NCI-H524 (cell line): ENCODE results near the gene ACTG2.
"Not testable (repeated sequence)": the region's sequence is repeated elsewhere in the genome, so short reads cannot be mapped to it uniquely, and the experiment has no call there.

Source experiments
- DNase-seq, 2 experiments: peaks; one replicate each; lab custom pipeline; 2025; lab: John Stamatoyannopoulos, UW

The ACTG2 gene

DNA sequence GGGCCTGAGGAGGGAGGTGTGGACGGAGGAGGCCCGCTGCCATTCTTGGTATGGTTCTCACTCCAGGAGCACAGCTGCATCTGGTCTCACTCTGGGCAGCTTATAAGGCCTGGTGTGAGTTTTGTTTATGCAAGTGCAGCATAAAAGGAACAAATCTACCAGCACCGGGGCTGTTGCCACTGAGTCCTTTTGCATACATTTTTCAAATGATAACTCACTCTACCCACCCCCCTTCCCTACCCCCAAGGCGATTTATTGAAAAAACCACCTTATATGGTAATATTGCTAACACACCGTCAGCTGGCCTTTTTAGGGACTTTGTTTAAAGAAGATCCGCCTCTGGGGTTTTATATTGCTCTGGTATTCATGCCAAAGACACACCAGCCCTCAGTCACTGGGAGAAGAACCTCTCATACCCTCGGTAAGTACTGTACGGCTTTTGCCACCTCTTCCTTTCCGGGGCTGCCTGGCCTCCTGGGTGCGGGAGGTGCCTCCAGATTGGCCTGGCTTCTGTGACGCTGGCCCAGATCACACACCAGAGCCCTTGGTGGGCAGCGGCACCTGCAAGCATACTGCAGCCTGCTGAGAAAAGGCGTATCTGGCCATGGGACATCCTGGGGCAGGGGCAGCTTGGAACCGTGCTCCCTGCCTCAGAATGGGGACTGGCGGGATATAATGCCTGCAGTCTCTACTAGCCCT is at the start of gene ACTG2:
Gene ACTG2, plus strand, starts transcription at position 378 of the 699 bp plus-strand sequence. CDS start 8,304 bp downstream, outside the sequence.
- no peak for DNase-seq

- no peak for DNase-seq
These were observed 48.7 kb upstream of the ACTG2 start for GRCh38 chr2:73844087-73844486.

DNA sequence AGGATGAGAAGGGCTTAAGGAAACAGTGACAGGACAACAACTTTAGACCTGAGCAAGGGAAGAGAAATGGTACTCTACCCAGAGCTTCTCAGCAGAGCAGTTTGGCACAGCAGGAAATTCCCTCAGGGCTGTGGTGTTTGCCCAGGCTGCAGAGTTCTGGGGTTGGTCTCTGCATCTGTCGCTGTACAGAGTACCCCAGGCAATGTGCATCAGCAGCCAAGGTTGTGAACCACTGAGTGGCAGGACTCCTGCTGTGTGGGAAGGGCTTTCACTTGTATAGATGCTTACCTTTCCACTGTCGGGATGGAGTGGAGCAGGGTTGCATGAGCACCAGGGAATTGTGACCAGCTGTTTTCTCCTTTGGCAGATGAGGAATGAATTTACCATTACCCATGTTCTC is 42.8 kb upstream of the ACTG2 start:
- peak in 1 of 2 experiments; percentile 11 for DNase-seq

DNA sequence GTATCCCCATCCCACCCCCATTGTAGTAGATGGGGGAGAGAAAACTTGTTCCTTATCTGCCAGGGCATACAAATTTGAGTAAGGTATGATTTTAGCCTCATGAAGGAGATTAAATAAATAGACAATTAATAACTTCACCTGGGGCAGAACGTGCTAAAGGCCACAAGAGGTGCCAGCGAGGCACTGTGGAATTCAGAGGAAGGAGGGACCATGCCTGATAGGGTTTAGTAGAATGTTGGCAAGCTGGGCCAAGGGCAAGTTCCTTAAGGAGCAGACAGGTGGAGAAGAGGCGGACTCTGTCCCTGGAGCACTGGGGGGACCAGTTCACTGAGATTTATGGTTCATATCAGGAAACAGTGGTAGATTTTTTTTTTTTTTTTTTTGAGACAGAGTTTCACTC is 41.5 kb upstream of the ACTG2 start:
- peak; percentile 2 to 31 for DNase-seq

DNA sequence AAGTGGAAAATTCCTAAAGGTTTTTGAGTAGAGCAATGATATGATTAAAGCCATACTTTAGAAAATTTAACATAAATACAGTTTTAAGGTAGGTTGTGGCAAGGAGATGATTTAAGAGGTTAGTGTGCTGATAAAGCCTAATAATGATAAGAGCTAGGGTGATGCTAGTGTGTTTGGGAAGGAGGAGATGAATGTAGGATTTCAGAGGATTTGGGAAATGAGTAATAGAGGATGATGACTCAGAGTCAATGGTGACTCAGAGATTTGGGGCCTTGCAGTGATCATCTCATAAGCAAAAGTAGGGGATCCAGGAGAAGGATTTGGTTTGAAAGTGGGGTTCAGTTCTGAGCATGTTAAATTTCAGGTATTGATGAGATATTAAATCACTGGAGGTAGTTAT is 40.8 kb upstream of the ACTG2 start:
- no peak for DNase-seq

DNA sequence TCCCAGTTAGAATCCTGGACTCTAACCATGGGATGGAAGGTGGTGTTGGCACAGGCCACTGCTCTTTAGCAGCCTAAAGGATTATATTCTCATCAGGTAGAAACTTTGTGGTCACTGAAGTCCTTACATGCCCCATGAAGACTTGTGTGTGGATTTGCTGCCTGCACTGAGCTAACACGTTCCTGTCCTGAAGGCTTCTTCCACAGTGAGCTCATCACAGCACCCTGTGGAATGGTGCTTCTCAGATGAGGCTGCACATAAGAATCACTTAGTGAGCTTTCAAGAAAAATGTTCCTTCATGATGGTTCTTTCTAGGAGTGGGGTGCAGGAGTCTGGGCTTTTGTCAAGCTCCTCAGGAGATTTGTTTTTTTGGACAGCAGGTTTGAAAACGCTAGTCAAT is 37.3 kb upstream of the ACTG2 start:
- no peak for DNase-seq

- DNase-seq: no peak
These were observed 36.6 kb upstream of the ACTG2 start for GRCh38 chr2:73856214-73856613.

DNA sequence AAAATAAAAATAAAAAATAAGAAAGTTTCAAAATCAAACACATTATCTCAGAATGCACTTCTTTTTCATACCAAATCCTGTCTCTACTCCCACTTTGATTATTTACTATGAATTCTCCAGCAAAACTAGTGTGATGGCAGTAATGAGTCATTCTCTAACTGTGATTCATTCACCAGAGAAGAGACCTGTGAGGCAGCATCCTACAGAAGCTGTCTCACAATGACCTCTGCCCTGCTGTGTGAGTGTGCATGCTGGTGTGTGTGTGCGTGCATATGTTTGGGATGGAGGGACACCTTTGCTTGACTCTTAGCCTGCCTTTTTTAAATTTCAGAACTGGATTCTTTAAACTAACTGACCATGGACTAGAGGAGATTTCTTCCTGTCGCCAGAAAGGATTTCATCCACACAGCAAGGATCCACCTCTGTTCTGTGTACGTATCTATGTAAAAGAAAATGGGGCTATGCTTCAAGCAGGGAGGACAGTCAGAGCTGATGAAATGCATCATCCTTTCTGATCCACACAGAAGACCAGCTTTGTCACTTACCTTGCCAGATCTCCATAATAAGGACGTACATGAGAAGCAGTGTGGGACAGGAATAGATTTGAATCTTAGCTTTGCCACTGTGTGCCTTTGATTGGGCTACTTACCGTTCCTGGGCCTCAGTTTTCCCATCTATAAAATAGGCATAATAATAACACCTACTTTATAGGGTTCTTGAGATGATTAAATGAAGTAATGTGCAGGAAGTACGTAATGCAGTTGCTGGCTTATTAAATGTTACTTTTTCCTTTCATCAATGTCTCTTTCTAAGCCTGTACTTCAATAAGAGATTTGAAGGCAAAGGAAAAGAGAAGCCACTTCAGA is 32.9 kb upstream of the ACTG2 start:
- DNase-seq: no peak

DNA sequence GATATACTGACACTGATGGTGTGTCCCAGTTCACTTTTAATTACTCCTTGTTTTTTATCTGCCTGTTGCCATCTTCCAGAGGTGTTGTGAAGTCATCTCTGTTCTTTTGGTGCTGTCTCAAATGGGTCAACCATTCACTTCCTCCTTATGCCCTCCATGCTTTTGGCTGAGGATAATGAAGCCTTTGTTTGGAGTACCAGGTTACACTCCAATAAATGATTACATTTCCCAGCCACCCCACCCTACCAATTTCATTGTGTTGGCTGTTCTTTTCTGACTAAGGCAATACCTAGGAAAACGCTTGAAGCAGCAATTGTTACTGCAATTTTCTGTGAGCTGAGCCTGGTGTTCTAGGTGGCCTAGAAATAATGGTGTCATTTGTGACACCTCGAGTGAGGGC is 29.8 kb upstream of the ACTG2 start:
- DNase-seq: no peak

DNA sequence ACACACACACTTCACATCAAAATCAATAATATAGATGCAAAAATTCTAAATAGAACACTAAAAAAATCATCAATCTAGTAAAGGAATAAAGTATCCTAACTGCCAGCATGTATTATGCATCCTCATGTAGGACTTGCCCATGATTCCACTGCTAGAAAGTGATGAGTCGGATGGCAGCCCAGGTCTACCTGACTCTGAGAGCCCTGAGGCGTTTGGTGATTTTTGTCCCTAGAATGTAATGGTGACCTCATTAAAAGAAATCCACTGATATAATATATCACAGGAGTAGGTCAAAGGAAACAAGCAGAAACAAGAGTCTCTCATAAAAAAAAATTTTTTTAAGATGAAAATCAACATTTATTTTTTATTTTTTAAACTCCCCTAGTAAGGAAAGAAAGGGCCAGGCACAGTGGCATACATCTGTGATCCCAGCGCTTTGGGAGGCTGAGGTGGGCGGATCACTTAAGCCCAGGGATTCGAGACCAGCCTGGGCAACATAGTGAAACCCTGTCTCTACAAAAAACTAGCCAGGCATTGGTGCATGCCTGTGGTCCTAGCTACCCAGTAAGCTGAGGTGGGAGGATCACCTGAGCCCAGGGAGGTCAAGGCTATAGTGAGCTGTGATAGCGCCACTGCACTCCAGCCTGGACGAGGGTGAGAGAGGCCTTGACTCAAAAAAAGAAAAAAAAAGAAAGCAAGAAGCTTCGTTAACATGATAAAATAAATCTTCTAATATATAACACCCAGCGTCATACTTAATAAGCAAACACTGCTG is 24.4 kb upstream of the ACTG2 start:
- no peak for DNase-seq

GRCh38 chr2:73870084-73870483 is 22.7 kb upstream of the ACTG2 start:
- DNase-seq: no peak

DNA sequence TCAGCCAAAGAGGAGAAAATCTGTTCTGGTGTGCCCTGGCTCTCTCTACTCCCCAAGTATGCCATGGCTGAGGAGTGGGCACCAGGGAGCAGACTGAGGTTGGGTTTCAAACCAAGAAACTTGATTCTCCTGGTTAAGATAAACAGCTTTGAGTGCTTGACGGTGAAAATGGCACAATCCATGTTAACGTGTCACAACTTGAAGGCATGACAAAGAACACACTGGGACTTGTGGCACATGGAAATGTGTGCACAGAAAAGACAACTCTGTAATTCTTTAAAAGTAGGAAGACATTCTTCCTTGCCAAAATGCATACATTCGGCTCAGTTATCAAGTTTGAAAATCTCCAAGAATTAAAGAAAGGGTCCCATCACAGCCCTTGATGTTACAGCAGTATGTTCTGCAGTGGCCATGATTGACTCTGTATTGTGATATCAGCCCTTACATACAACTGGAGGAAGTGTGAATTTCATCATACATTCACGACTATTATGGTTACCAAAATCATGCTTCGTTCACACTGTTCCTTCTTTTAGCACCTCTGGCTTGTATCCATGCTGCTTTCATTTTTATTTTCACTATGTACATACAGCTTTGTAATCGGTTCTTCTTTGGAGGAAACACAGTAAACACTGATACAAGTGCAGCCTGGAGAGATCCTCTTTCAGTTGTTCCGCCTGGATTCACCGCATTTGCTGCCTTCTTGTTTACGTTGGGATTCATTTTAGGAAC is 15.6 kb upstream of the ACTG2 start:
- no peak for DNase-seq

GRCh38 chr2:73877984-73878383 is 14.8 kb upstream of the ACTG2 start:
- not testable (repeated sequence) for DNase-seq

GRCh38 chr2:73885406-73885805 is 7.4 kb upstream of the ACTG2 start:
- DNase-seq: no peak

- DNase-seq: no peak
These were observed 6.5 kb upstream of the ACTG2 start for GRCh38 chr2:73886357-73886756.

GRCh38 chr2:73887596-73888353 is 5.0 kb upstream of the ACTG2 start:
- DNase-seq: not testable (repeated sequence)

DNA sequence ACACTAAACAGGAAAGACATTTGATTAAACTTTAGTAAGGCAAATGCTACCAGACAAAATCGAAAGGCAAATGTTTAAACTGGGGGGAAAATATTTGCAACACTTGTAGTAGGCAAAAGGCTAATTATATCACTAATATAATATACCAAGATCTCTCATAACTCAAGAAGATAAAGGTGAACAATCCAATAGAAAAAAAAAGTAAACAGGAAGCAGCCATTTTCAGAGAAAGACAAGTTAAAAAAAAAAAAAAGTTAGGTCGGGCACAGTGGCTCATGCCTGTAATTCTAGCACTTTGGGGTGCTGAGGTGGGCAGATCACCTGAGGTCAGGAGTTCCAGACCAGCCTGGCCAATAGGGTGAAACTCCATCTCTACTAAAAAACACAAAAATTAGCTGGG is 4.4 kb upstream of the ACTG2 start:
- DNase-seq: no peak

GRCh38 chr2:73889206-73889605 is 3.6 kb upstream of the ACTG2 start:
- no peak for DNase-seq

GRCh38 chr2:73890301-73891092 is 2.3 kb upstream of the ACTG2 start:
- no peak for DNase-seq

GRCh38 chr2:73891276-73891901 is 1.4 kb upstream of the ACTG2 start:
- no peak for DNase-seq
